LNCAP (cell line): ENCODE results near the gene DHDH.

Experiments
- CTCF ChIP-seq: fragments of 450-650 bp; IDR thresholded peaks from 2 replicates; pipeline ENCODE4 v1.5.1; 2017; ENCODE audit warnings: mild to moderate bottlenecking

Gene DHDH

DNA sequence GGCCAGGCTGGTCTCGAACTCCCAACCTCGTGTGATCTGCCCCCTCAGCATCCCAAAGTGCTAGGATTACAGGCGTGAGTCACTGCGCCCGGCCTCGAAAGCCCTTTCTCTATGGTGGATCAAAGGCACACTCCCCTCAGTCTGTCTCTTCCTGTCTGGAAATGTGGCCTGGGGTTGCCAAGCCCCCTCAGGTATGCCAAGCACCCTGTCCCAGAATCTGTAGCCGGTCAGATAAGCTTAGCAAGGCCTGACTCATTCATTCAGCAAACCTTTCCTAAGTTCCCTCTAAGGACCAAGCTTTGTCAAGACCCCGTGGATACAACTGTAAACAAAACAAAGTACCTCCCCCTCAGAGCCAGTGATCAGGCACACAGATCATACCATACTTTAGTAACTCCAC, 19.3 kb upstream of the DHDH start:
- no peak for TF ChIP-seq CTCF

DNA sequence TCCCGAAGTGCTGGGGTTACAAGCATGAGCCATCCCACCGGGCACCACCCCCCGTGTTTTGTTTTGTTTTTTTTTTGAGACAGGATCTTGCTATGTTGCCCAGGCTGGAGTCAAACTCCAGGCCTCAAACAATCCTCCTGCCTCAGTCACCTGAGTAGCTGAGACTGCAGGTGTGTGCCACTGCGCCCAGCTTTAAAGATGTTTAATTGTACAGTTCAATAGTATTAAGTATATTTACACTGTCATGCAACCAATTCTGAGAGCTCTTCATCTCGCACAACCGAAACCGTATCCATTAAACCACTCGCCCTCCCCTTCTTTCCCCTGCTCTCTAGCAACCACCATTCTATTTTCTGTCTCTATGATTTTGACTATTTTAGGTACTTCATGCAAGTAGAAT, 17.7 kb upstream of the DHDH start:
- no peak for TF ChIP-seq CTCF

DNA sequence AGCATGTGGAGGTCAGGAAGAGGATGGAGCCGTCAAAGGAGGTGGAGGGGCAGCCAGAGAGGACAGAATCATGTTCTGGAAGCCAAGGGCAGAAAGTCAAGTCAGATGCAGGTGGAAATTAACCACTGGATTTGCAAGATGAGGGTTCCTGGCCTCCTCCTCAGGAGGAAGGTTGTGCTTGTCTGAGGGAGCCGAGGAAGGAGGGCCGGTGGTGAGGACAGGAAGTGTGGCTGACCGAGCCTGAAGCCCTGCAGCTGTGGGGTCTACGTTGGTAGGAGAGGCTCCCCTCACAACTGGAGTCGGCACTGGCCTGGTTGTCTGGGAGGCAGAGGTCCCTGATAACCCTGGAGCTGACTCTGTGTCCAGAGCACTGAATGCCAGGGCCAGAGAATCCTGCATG, 15.4 kb upstream of the DHDH start:
- no peak for TF ChIP-seq CTCF

DNA sequence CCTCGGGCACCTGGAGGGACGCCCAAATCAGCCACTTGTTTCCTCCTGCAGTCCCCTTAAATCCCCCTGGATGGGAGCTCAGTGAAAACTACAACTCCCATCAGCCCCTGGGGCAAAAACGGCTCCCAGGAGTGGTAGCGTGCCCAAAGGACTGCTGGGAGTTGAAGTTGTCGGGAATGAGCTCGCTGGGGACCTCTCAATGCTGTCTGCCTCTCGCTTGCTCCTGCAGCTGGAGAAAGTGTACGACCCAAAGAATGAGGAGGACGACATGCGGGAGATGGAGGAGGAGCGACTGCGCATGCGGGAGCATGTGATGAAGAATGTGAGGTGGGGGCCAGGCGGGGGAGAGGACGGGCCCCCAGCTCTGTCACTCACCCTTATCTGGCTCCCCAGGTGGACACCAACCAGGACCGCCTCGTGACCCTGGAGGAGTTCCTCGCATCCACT, 14.7 kb upstream of the DHDH start:
- no peak for TF ChIP-seq CTCF

GRCh38 chr19:48920949-48921348, 12.6 kb upstream of the DHDH start:
- no peak for TF ChIP-seq CTCF

DNA sequence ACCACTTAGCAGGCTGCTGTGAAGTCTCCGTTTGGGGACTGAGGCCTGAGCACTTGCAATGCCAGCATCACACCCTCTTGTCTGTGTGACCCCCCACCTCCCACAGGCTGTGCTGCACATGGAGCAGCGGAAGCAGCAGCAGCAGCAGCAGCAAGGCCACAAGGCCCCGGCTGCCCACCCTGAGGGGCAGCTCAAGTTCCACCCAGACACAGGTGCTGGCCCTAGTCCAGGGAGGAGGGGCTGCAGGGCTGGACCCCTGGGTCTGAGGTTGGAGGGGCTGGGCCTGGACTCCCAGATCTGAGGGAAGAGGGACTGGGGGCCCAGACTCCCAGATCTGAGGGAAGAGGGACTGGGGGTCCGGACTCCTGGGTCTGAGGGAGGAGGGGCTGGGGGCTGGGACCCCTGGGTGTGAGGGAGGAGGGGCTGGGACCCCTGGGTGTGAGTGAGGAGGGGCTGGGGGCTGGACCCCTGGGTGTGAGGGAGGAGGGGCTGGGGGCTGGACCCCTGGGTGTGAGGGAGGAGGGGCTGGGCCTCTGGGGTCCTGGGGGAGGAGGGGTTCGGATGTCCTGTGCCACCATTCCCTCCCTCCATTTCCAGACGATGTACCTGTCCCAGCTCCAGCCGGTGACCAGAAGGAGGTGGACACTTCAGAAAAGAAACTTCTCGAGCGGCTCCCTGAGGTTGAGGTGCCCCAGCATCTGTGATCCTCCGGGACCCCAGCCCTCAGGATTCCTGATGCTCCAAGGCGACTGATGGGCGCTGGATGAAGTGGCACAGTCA, 11.6 kb upstream of the DHDH start:
- no peak for TF ChIP-seq CTCF

DNA sequence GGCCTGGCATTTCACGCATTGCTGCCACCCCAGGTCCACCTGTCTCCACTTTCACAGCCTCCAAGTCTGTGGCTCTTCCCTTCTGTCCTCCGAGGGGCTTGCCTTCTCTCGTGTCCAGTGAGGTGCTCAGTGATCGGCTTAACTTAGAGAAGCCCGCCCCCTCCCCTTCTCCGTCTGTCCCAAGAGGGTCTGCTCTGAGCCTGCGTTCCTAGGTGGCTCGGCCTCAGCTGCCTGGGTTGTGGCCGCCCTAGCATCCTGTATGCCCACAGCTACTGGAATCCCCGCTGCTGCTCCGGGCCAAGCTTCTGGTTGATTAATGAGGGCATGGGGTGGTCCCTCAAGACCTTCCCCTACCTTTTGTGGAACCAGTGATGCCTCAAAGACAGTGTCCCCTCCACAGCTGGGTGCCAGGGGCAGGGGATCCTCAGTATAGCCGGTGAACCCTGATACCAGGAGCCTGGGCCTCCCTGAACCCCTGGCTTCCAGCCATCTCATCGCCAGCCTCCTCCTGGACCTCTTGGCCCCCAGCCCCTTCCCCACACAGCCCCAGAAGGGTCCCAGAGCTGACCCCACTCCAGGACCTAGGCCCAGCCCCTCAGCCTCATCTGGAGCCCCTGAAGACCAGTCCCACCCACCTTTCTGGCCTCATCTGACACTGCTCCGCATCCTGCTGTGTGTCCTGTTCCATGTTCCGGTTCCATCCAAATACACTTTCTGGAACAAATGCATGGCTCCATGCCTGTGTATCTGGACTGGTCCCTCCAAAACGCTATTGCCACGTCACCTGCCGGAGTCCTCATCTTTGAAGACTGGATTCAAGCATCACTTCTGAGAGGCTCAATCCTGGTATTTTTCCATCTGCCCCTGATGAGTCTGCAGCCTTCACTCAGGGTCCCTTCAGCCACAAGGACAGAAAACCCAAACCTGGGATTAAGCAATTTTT, 10.7 kb upstream of the DHDH start:
- no peak for TF ChIP-seq CTCF
